CD14-positive monocyte (primary cell): Measurements from ENCODE around the gene MSI2. TPM values are rescaled to one million over a fixed set of nuclear protein-coding genes. Genes with fewer than 3 reads are reported as not detected.

Experiments used
- DNase-seq, 3 donors: peaks; one replicate each; pipeline ENCODE4 v3.0.0-alpha.2; 2011 to 2022
- H2AFZ ChIP-seq: 2 replicates; pipeline ENCODE4 v1.6.0; 2012; ENCODE audit warnings: mild to moderate bottlenecking, low read depth, low read length, inconsistent platforms; ENCODE audit not compliant: insufficient read depth, poor library complexity, severe bottlenecking
- H3K27ac ChIP-seq, 2 donors: 1 replicate in 1 of 2; 2 replicates in 1 of 2; pipeline ENCODE4 v1.5.1; 2012 to 2013; ENCODE audit warnings: low read length in 2 of 2, control low read depth in 1 of 2, inconsistent platforms in 1 of 2, low read depth in 1 of 2, mild to moderate bottlenecking in 1 of 2
- H3K27me3 ChIP-seq, 2 donors: one replicate each; pipeline versions ENCODE4 v1.6.0 to v1.6.1; 2011 to 2013; ENCODE audit warnings: low read length in 2 of 2; ENCODE audit not compliant: control insufficient read depth in 2 of 2, insufficient read depth in 2 of 2
- H3K36me3 ChIP-seq, 2 donors: replicated peaks in 1 of 2; 1 replicate in 1 of 2; 2 replicates in 1 of 2; pipeline versions ENCODE4 v1.5.1 to v1.6.1; 2012 to 2013; ENCODE audit warnings: low read length in 2 of 2, control low read depth in 1 of 2, inconsistent platforms in 1 of 2, mild to moderate bottlenecking in 1 of 2; ENCODE audit not compliant: insufficient read depth in 2 of 2, control insufficient read depth in 1 of 2
- H3K4me1 ChIP-seq, 2 donors: 1 replicate in 1 of 2; 2 replicates in 1 of 2; pipeline versions ENCODE4 v1.5.1 to v1.6.1; 2012 to 2013; ENCODE audit warnings: low read length in 2 of 2, control low read depth in 1 of 2, inconsistent platforms in 1 of 2, mild to moderate bottlenecking in 1 of 2, moderate library complexity in 1 of 2; ENCODE audit not compliant: insufficient read depth in 2 of 2, control insufficient read depth in 1 of 2
- H3K4me2 ChIP-seq: replicated peaks from 2 replicates; pipeline ENCODE3; 2012; ENCODE audit warnings: low read length, moderate library complexity, mild to moderate bottlenecking; ENCODE audit not compliant: poor library complexity, severe bottlenecking; ENCODE audit errors: extremely low read depth
- H3K4me3 ChIP-seq, 3 experiments: fragments of 200-600 bp in 1 of 3; sonication (generic) in 1 of 3; replicated peaks in 1 of 3; 1 replicate in 2 of 3; 2 replicates in 1 of 3; pipeline ENCODE4 v1.5.1; 2011 to 2013; ENCODE audit warnings: low read length in 3 of 3, mild to moderate bottlenecking in 3 of 3, control low read depth in 2 of 3, low read depth in 2 of 3, inconsistent platforms in 1 of 3, moderate library complexity in 1 of 3
- H3K79me2 ChIP-seq: 2 replicates; pipeline ENCODE4 v1.6.0; 2012; ENCODE audit warnings: mild to moderate bottlenecking, control low read depth, inconsistent platforms, low read length, moderate library complexity; ENCODE audit not compliant: insufficient read depth
- H3K9ac ChIP-seq: 2 replicates; pipeline ENCODE4 v1.6.0; 2017; ENCODE audit warnings: low read length, mild to moderate bottlenecking; ENCODE audit not compliant: insufficient read depth, poor library complexity, severe bottlenecking
- H3K9me3 ChIP-seq, 2 donors: replicated peaks in 1 of 2; 1 replicate in 1 of 2; 2 replicates in 1 of 2; pipeline versions ENCODE4 v1.5.1 to v1.6.1; 2012 to 2013; ENCODE audit warnings: low read length in 2 of 2, control low read depth in 1 of 2; ENCODE audit not compliant: control insufficient read depth in 1 of 2, insufficient read depth in 1 of 2
- H4K20me1 ChIP-seq: 2 replicates; pipeline ENCODE4 v1.6.0; 2012; ENCODE audit warnings: mild to moderate bottlenecking, low read length, control low read depth, moderate library complexity; ENCODE audit not compliant: insufficient read depth
- H3K27ac Mint-ChIP-seq, 7 donors: one replicate each; pipeline ENCODE4 v1.8.0; 2020; ENCODE audit warnings: mild to moderate bottlenecking in 7 of 7, mixed read lengths in 7 of 7, moderate library complexity in 6 of 7, inconsistent platforms in 2 of 7
- H3K27me3 Mint-ChIP-seq, 3 donors: one replicate each; pipeline ENCODE4 v1.8.0; 2021 to 2022; ENCODE audit warnings: low read depth in 3 of 3, mild to moderate bottlenecking in 3 of 3, mixed read lengths in 3 of 3, moderate library complexity in 3 of 3, inconsistent platforms in 1 of 3
- H3K36me3 Mint-ChIP-seq, 2 donors: one replicate each; pipeline ENCODE4 v1.8.0; 2020; ENCODE audit warnings: mixed read lengths in 2 of 2, inconsistent platforms in 1 of 2, mild to moderate bottlenecking in 1 of 2
- H3K4me1 Mint-ChIP-seq: one replicate; pipeline ENCODE4 v1.8.0; 2020; ENCODE audit warnings: mild to moderate bottlenecking, mixed read lengths
- H3K4me3 Mint-ChIP-seq, 2 donors: one replicate each; pipeline ENCODE4 v1.8.0; 2020; ENCODE audit warnings: mild to moderate bottlenecking in 2 of 2, mixed read lengths in 2 of 2, moderate library complexity in 1 of 2
- H3K9me3 Mint-ChIP-seq, 7 donors: one replicate each; pipeline ENCODE4 v1.8.0; 2020 to 2022; ENCODE audit warnings: mixed read lengths in 7 of 7, mild to moderate bottlenecking in 6 of 7, moderate library complexity in 6 of 7, inconsistent platforms in 2 of 7
- WGBS: methylation state at CpG from one replicate; pipeline ENCODE4 v1.1.5; 2013; ENCODE audit warnings: missing lambda C conversion rate; ENCODE audit not compliant: insufficient coverage; 5-methylcytosine and 5-hydroxymethylcytosine counted together
- intact Hi-C, 2 donors: fragments of 100-400 bp; cut with micrococcal nuclease; formaldehyde crosslinking; loops; one replicate each; pipeline versions ENCODE4 v1.15.0 to v1.15.1; 2023
- polyA plus RNA-seq, 3 donors: library from polyadenylated mRNA; depleted of rRNA in 1 of 3; unstranded in 2 of 3; stranded (reverse) in 1 of 3; fragments of 300-500 nt in 2 of 3; fragments of >200 nt in 1 of 3; fragmentation: Illumina TruSeq in 2 of 3; gene quantifications; 1 replicate in 2 of 3; 2 replicates in 1 of 3; pipeline ENCODE4 v1.2.3, GENCODE V29; 2012 to 2021
- TF ChIP-seq, protein P1 (sequence below): fragments of 200-600 bp; IDR thresholded peaks from one replicate; pipeline ENCODE4 v1.8.0; 2022; ENCODE audit warnings: antibody characterized with exemption, mild to moderate bottlenecking

The MSI2 gene
- polyA plus RNA-seq, 3 donors = 0.20 to 6.6 (median 0.37) TPM

DNA sequence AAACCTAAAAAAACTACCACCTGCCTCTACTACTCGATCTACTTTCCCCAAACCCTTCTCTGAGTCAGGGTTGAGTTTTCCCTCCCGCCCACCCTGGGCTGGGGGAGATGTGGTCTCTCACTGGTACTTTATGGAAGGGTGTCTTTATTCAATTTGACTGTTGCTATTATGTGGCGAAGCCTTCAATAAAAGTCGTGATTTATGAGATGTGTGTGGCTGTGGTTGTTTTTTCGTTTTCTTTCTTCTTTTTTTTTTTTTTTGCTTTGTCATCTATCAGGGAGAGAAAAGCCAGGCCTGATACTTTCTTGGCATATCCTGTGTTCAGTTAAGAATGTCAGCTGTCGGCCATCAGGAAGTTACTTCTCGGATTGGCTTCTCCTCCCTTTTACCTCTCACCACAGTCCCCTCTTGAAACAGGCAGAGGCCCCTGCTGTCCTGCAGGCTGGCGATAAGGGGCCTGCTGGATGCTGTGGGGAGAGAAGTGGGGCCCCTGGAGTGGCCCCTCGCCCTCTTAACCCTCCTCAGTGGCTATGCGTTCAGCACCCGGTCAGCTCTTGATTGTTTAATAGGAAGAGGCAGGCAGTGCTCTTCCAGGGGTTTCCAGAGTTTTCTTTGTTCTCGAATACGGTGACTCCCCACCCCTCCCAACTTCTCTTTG lies 123.0 kb downstream of the MSI2 start:
- H3K9me3 Mint-ChIP-seq = peaks cover 2 to 12% (median 6%) of the 10 kb centered on the region in 7 donors
- H3K4me2 ChIP-seq = no peak overlapping the region

DNA sequence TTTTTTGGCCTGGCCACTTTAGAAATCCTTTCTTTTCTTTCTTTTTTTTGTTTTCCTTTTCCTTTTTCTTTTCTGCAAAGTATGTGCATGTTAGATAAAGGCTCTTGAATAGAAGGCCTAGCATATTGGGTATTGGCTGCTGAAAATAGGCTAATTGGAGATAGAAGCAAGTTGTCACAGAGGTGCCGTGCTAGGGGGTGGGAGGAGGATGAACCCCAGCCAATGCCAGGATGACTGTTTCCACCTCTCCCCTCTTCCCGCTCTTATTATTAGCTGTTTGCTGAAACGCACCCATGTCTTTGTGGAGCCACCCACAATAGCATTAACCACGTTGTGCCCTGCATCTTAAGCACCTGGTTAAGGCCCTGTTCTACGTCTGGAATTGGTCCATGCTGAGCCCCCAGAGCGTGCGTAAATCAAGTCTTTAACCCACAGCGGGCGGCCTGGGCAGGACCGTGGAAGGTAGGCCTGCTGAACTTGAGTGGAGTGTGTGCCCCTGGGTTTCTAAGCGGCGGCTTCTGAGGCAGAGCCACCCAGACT lies 123.6 kb downstream of the MSI2 start:
- Histone ChIP-seq H2AFZ (no peak overlapping the region), H3K79me2 (no peaks in the 10 kb centered on the region), H3K4me1 (peaks cover 7 to 12% of the 10 kb centered on the region in 2 donors), H3K9me3 (peaks cover 4 to 6% of the 10 kb centered on the region in 2 donors), H3K4me2 (no peak overlapping the region), H3K27ac (no peak overlapping the region), H3K27me3 (no peaks in the 10 kb centered on the region), H4K20me1 (no peaks in the 10 kb centered on the region), H3K9ac (no peak overlapping the region), H3K36me3 (no peaks in the 10 kb centered on the region), H3K4me3 (no peak overlapping the region)
- Mint-ChIP-seq H3K4me1 (peaks cover 16% of the 10 kb centered on the region), H3K36me3 (peaks cover 2 to 3% of the 10 kb centered on the region in 2 donors), H3K27me3 (peaks cover 0 to 3% (median 2%) of the 10 kb centered on the region in 3 donors), H3K9me3 (peaks cover 3 to 13% (median 6%) of the 10 kb centered on the region in 7 donors), H3K4me3 (no peak overlapping the region), H3K27ac (peak overlapping the region in 1 of 7 donors; percentile 64)
- intact Hi-C loops = no loop called here
- DNase-seq = no peak
- WGBS = 74% methylated on average over 11 of the region's 12 CpGs
- TF ChIP-seq, protein P1, sequence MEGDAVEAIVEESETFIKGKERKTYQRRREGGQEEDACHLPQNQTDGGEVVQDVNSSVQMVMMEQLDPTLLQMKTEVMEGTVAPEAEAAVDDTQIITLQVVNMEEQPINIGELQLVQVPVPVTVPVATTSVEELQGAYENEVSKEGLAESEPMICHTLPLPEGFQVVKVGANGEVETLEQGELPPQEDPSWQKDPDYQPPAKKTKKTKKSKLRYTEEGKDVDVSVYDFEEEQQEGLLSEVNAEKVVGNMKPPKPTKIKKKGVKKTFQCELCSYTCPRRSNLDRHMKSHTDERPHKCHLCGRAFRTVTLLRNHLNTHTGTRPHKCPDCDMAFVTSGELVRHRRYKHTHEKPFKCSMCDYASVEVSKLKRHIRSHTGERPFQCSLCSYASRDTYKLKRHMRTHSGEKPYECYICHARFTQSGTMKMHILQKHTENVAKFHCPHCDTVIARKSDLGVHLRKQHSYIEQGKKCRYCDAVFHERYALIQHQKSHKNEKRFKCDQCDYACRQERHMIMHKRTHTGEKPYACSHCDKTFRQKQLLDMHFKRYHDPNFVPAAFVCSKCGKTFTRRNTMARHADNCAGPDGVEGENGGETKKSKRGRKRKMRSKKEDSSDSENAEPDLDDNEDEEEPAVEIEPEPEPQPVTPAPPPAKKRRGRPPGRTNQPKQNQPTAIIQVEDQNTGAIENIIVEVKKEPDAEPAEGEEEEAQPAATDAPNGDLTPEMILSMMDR = no peak

More for the DNA sequence above, 123.0 kb downstream of the MSI2 start:
- Mint-ChIP-seq H3K4me1 (peaks cover 16% of the 10 kb centered on the region), H3K27ac (peak overlapping the region in 1 of 7 donors; percentile 64), H3K27me3 (peaks cover 0 to 3% (median 2%) of the 10 kb centered on the region in 3 donors), H3K36me3 (peaks cover 0 to 3% of the 10 kb centered on the region in 2 donors), H3K4me3 (peak overlapping the region in 1 of 2 donors; percentile 32)
- peaks cover 7 to 12% of the 10 kb centered on the region in 2 donors for H3K4me1 ChIP-seq
- 0% methylated on average over 1 of the region's 13 CpGs for WGBS
- intact Hi-C loops = no loop called here
- no peaks in the 10 kb centered on the region for H3K36me3 ChIP-seq
- H3K4me3 ChIP-seq = no peak overlapping the region
- DNase-seq = no peak
- peaks cover 4 to 5% of the 10 kb centered on the region in 2 donors for H3K9me3 ChIP-seq
- H2AFZ ChIP-seq = no peak overlapping the region
- no peaks in the 10 kb centered on the region for H3K27me3 ChIP-seq
- H3K79me2 ChIP-seq = no peaks in the 10 kb centered on the region
- TF ChIP-seq, protein P1 = no peak
- no peak overlapping the region for H3K9ac ChIP-seq
- no peak overlapping the region for H3K27ac ChIP-seq
- H4K20me1 ChIP-seq = no peaks in the 10 kb centered on the region
